ENCODE data around the gene VPS72.

DNA sequence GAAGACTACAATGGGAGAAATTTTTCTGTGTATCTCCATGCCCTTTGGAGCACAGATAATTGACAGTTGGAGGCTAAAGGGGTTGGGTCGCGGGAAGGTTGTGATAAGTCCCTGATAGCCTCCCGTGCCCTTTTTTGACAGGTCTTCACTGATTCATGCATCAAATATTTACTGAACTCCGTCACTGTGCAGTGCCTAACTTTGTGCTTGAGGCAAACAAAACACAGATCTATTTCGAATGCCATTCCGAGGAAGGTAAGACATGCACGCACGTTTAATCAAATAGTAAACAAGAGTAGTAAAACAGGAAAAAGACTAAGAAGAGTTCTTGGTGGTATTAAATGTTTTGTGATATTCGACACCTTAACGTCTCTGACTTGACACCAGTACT, 7.9 kb upstream of the VPS72 start:
- TF ChIP-seq, protein P1, sequence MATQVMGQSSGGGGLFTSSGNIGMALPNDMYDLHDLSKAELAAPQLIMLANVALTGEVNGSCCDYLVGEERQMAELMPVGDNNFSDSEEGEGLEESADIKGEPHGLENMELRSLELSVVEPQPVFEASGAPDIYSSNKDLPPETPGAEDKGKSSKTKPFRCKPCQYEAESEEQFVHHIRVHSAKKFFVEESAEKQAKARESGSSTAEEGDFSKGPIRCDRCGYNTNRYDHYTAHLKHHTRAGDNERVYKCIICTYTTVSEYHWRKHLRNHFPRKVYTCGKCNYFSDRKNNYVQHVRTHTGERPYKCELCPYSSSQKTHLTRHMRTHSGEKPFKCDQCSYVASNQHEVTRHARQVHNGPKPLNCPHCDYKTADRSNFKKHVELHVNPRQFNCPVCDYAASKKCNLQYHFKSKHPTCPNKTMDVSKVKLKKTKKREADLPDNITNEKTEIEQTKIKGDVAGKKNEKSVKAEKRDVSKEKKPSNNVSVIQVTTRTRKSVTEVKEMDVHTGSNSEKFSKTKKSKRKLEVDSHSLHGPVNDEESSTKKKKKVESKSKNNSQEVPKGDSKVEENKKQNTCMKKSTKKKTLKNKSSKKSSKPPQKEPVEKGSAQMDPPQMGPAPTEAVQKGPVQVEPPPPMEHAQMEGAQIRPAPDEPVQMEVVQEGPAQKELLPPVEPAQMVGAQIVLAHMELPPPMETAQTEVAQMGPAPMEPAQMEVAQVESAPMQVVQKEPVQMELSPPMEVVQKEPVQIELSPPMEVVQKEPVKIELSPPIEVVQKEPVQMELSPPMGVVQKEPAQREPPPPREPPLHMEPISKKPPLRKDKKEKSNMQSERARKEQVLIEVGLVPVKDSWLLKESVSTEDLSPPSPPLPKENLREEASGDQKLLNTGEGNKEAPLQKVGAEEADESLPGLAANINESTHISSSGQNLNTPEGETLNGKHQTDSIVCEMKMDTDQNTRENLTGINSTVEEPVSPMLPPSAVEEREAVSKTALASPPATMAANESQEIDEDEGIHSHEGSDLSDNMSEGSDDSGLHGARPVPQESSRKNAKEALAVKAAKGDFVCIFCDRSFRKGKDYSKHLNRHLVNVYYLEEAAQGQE (IDR thresholded peaks at IDR 0.05; ENCODE audit: insufficient replicate concordance, low read depth), result no peak
- TF ChIP-seq, protein P2, sequence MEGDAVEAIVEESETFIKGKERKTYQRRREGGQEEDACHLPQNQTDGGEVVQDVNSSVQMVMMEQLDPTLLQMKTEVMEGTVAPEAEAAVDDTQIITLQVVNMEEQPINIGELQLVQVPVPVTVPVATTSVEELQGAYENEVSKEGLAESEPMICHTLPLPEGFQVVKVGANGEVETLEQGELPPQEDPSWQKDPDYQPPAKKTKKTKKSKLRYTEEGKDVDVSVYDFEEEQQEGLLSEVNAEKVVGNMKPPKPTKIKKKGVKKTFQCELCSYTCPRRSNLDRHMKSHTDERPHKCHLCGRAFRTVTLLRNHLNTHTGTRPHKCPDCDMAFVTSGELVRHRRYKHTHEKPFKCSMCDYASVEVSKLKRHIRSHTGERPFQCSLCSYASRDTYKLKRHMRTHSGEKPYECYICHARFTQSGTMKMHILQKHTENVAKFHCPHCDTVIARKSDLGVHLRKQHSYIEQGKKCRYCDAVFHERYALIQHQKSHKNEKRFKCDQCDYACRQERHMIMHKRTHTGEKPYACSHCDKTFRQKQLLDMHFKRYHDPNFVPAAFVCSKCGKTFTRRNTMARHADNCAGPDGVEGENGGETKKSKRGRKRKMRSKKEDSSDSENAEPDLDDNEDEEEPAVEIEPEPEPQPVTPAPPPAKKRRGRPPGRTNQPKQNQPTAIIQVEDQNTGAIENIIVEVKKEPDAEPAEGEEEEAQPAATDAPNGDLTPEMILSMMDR (IDR thresholded peaks at IDR 0.05; ENCODE audit: insufficient read depth, low read length), result no peak
- TF ChIP-seq GABPA (IDR thresholded peaks at IDR 0.05; ENCODE audit: low read depth), result no peak
- no peak for TF ChIP-seq POLR2AphosphoS5 (IDR thresholded peaks at IDR 0.05; ENCODE audit: low read depth)
- no peak for TF ChIP-seq SPI1 (IDR thresholded peaks at IDR 0.05; ENCODE audit: borderline replicate concordance, low read depth)

Data from HL-60 (cell line).